Activated T-helper 17 cell treated with anti-CD3 and anti-CD28 coated beads, Interleukin-2, amount 50 U/mL, for 72 hours (primary cell): Measurements from ENCODE around the gene CD81. TPM values are rescaled to one million over a fixed set of nuclear protein-coding genes. Genes with fewer than 3 reads are reported as not detected.

Experiments used
- ATAC-seq: fragments of 150-1000 bp; cut with Tn5 transposase; replicated peaks from 2 replicates; pipeline ENCODE4 v1.10.0; 2021; ENCODE audit warnings: mild to moderate bottlenecking, moderate library complexity
- H3K27ac Mint-ChIP-seq: one replicate; pipeline ENCODE4 v1.8.0; 2022; ENCODE audit warnings: mixed read lengths
- H3K27me3 Mint-ChIP-seq: one replicate; pipeline ENCODE4 v1.8.0; 2022; ENCODE audit warnings: mixed read lengths
- H3K36me3 Mint-ChIP-seq: one replicate; pipeline ENCODE4 v1.8.0; 2022; ENCODE audit warnings: low read depth, mild to moderate bottlenecking, mixed read lengths
- H3K4me1 Mint-ChIP-seq: one replicate; pipeline ENCODE4 v1.8.0; 2022; ENCODE audit warnings: mixed read lengths
- H3K4me3 Mint-ChIP-seq: one replicate; pipeline ENCODE4 v1.8.0; 2022; ENCODE audit warnings: mild to moderate bottlenecking, mixed read lengths
- H3K9me3 Mint-ChIP-seq: one replicate; pipeline ENCODE4 v1.8.0; 2022; ENCODE audit warnings: mixed read lengths
- total RNA-seq, 2 donors: library from RNA; stranded (reverse); gene quantifications; one replicate each; pipeline ENCODE4 v1.2.3, GENCODE V29; 2022

CD81 gene
- total RNA-seq, 2 donors from 2014 or later, result 147 to 170 TPM

GRCh38 chr11:2396471-2396870 is 19.4 kb downstream of the CD81 start:
- Mint-ChIP-seq H3K9me3 (no peaks in the 10 kb centered on the region), H3K36me3 (peaks cover 20% of the 10 kb centered on the region), H3K4me1 (no peaks in the 10 kb centered on the region), H3K27me3 (no peaks in the 10 kb centered on the region), H3K27ac (no peak overlapping the region), H3K4me3 (no peak overlapping the region)
- no peak for ATAC-seq

DNA sequence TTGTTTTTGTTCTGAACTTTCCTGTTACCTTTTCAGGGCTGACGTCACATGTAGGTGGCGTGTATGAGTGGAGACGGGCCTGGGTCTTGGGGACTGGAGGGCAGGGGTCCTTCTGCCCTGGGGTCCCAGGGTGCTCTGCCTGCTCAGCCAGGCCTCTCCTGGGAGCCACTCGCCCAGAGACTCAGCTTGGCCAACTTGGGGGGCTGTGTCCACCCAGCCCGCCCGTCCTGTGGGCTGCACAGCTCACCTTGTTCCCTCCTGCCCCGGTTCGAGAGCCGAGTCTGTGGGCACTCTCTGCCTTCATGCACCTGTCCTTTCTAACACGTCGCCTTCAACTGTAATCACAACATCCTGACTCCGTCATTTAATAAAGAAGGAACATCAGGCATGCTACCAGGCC is 19.9 kb downstream of the CD81 start:
- no peaks in the 10 kb centered on the region for H3K4me1 Mint-ChIP-seq
- no peaks in the 10 kb centered on the region for H3K9me3 Mint-ChIP-seq
- H3K27me3 Mint-ChIP-seq, result no peaks in the 10 kb centered on the region
- no peak overlapping the region for H3K27ac Mint-ChIP-seq
- peaks cover 20% of the 10 kb centered on the region for H3K36me3 Mint-ChIP-seq
- ATAC-seq, result no peak
- no peak overlapping the region for H3K4me3 Mint-ChIP-seq

DNA sequence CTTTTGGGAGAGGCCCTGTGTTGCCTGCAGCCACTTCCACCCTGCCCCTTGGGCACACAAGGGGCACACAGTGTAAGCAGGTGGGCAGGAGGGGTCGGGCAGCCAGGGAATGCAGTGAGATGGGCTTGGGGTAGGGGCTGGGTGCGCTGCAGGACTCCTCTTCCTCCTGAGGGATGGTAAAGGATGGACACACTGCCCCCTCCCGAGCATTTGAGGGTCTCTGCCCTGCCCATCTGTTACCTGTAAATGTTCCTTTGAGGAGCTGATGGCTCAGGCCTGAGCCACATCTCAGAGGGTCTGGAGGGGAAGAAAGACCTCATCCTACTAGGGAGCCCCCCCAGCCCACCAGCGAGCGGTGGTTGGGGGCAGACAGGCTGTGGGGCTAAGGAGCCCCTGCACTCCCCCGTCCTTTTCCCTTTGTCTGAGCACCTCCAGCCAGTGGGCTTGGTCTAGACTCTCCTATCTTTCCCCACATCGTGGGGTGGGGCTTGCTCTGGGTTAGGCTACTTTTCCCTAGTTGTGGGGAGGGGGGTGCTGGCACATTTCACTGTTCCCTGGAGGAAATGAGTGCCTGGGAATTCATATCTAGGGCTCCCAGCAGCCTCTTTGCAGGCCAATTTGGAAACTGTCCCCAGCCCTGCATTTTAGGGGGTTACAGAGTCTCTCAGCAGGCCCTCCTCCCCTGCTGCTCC is 21.7 kb downstream of the CD81 start:
- no peaks in the 10 kb centered on the region for H3K27me3 Mint-ChIP-seq
- H3K4me3 Mint-ChIP-seq, result peak overlapping the region; percentile 82
- no peak for ATAC-seq
- H3K27ac Mint-ChIP-seq, result peak overlapping the region; percentile 85
- H3K4me1 Mint-ChIP-seq, result no peaks in the 10 kb centered on the region
- H3K9me3 Mint-ChIP-seq, result no peaks in the 10 kb centered on the region
- peaks cover 31% of the 10 kb centered on the region for H3K36me3 Mint-ChIP-seq

GRCh38 chr11:2399488-2400068 is 22.5 kb downstream of the CD81 start:
- H3K4me3 Mint-ChIP-seq, result peak overlapping the region; percentile 82
- peak overlapping the region; percentile 85 for H3K27ac Mint-ChIP-seq
- H3K9me3 Mint-ChIP-seq, result no peaks in the 10 kb centered on the region
- no peak for ATAC-seq
- H3K27me3 Mint-ChIP-seq, result no peaks in the 10 kb centered on the region
- no peaks in the 10 kb centered on the region for H3K4me1 Mint-ChIP-seq
- peaks cover 31% of the 10 kb centered on the region for H3K36me3 Mint-ChIP-seq

- peaks cover 31% of the 10 kb centered on the region for H3K36me3 Mint-ChIP-seq
- H3K4me1 Mint-ChIP-seq, result no peaks in the 10 kb centered on the region
- no peaks in the 10 kb centered on the region for H3K27me3 Mint-ChIP-seq
- peak within 1 kb of the TSS; percentile 91 for H3K27ac Mint-ChIP-seq
- H3K9me3 Mint-ChIP-seq, result no peaks in the 10 kb centered on the region
- peak; percentile 89 for ATAC-seq
- peak within 1 kb of the TSS; percentile 82 for H3K4me3 Mint-ChIP-seq
Measured at GRCh38 chr11:2400069-2400761, 23.1 kb downstream of the CD81 start, which contains the start of gene TSSC4. TSSC4 (plus strand) TSS chr11:2400750; CDS start chr11:2402634, 1,884 bp downstream.

DNA sequence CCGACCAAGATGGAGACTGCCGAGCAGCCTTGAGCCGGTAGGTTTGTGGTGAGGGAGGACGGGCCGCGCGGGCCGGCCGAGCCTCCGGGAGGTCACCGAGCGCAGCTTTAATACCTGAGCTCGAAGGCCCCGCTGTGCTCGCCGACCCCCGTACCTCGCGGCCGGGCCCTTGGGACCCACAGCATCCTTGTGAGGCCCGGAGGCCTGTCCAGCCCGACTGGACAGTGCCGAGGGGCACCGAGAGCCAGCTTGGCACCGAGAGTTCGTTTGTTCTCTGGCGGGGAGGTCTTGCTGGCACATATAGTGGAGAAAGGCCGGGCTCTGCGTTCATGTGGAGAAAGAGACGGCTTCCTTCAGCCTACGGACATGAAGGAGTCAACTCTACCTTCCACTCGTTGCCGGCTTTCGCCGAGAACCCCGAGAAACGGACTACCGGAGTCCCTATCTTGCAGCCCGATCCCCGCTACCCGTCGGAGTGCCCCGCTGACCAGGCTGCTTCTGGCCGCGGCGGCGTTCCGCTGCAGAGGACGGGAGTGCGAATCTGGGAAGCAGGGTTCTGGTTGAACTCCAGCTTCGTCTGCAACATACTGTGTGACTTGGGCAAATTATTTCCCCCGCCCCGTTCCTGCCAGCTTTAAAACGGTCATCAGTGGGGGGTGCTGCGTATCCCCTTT is 23.8 kb downstream of the CD81 start:
- no peak for ATAC-seq
- no peaks in the 10 kb centered on the region for H3K9me3 Mint-ChIP-seq
- peaks cover 31% of the 10 kb centered on the region for H3K36me3 Mint-ChIP-seq
- H3K27me3 Mint-ChIP-seq, result no peaks in the 10 kb centered on the region
- H3K4me3 Mint-ChIP-seq, result peak overlapping the region; percentile 82
- peak overlapping the region; percentile 91 for H3K27ac Mint-ChIP-seq
- no peaks in the 10 kb centered on the region for H3K4me1 Mint-ChIP-seq

GRCh38 chr11:2401436-2401984 is 24.4 kb downstream of the CD81 start:
- Mint-ChIP-seq H3K27me3 (no peaks in the 10 kb centered on the region), H3K4me1 (no peaks in the 10 kb centered on the region), H3K4me3 (peak overlapping the region; percentile 82), H3K27ac (peak overlapping the region; percentile 91), H3K36me3 (peaks cover 31% of the 10 kb centered on the region), H3K9me3 (no peaks in the 10 kb centered on the region)
- no peak for ATAC-seq

DNA sequence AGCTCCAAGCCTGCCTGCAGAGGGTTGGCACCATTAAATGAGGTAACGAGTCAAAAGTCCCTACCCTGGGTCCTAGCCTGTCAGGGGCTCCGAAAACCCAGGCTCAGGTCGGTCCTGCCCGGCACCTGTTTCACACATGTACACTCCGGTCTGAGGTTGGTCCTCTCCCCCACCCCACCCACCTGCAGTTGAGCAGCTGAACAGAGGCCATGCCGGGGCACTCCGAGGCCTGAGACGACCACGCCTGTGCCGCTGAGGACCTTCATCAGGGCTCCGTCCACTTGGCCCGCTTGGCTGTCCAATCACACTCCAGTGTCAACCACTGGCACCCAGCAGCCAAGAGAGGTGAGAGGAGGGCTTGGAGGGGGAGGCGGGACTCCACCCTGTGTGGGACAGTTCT is 25.0 kb downstream of the CD81 start:
- no peak for ATAC-seq
- Mint-ChIP-seq H3K36me3 (peaks cover 25% of the 10 kb centered on the region), H3K4me3 (peak overlapping the region; percentile 82), H3K9me3 (no peaks in the 10 kb centered on the region), H3K27ac (no peak overlapping the region), H3K27me3 (no peaks in the 10 kb centered on the region), H3K4me1 (no peaks in the 10 kb centered on the region)

DNA sequence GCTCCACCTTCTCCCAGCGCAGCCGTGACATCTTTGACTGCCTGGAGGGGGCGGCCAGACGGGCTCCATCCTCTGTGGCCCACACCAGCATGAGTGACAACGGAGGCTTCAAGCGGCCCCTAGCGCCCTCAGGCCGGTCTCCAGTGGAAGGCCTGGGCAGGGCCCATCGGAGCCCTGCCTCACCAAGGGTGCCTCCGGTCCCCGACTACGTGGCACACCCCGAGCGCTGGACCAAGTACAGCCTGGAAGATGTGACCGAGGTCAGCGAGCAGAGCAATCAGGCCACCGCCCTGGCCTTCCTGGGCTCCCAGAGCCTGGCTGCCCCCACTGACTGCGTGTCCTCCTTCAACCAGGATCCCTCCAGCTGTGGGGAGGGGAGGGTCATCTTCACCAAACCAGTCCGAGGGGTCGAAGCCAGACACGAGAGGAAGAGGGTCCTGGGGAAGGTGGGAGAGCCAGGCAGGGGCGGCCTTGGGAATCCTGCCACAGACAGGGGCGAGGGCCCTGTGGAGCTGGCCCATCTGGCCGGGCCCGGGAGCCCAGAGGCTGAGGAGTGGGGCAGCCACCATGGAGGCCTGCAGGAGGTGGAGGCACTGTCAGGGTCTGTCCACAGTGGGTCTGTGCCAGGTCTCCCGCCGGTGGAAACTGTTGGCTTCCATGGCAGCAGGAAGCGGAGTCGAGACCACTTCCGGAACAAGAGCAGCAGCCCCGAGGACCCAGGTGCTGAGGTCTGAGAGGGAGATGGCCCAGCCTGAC is 26.0 kb downstream of the CD81 start:
- Mint-ChIP-seq H3K9me3 (no peaks in the 10 kb centered on the region), H3K36me3 (peaks cover 17% of the 10 kb centered on the region), H3K27me3 (no peaks in the 10 kb centered on the region), H3K4me1 (no peaks in the 10 kb centered on the region), H3K27ac (no peak overlapping the region), H3K4me3 (peak overlapping the region; percentile 82)
- ATAC-seq, result no peak

- no peak overlapping the region for H3K27ac Mint-ChIP-seq
- H3K36me3 Mint-ChIP-seq, result peaks cover 17% of the 10 kb centered on the region
- ATAC-seq, result no peak
- H3K27me3 Mint-ChIP-seq, result no peaks in the 10 kb centered on the region
- H3K4me3 Mint-ChIP-seq, result no peak overlapping the region
- H3K4me1 Mint-ChIP-seq, result no peaks in the 10 kb centered on the region
- no peaks in the 10 kb centered on the region for H3K9me3 Mint-ChIP-seq
Measured at GRCh38 chr11:2404735-2405196, 27.7 kb downstream of the CD81 start.

DNA sequence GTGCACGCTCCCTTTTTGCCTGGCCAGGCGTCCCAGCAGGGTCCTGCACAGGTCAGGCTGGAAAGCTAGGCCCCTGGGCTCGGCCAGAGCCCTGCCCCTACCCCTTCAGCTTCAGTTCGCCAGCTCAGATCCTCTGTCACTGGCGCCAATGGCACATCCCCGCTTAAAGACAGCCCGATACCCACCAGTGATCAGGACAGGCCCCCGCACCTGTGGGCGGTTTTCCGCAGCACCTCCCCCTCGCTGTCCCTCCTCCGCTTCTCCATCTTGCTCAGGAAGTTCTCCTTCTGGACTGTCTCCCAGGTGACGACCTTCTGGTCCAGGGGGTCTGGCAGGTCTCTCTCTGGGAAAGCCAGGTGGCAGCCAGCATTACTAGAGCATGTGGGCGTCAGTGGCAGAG is 29.3 kb downstream of the CD81 start:
- H3K9me3 Mint-ChIP-seq, result no peaks in the 10 kb centered on the region
- H3K4me1 Mint-ChIP-seq, result no peaks in the 10 kb centered on the region
- H3K27me3 Mint-ChIP-seq, result no peaks in the 10 kb centered on the region
- ATAC-seq, result no peak
- H3K4me3 Mint-ChIP-seq, result no peak overlapping the region
- peaks cover 11% of the 10 kb centered on the region for H3K36me3 Mint-ChIP-seq
- no peak overlapping the region for H3K27ac Mint-ChIP-seq

- H3K4me3 Mint-ChIP-seq, result no peak overlapping the region
- ATAC-seq, result no peak
- H3K27me3 Mint-ChIP-seq, result no peaks in the 10 kb centered on the region
- no peak overlapping the region for H3K27ac Mint-ChIP-seq
- H3K36me3 Mint-ChIP-seq, result peaks cover 11% of the 10 kb centered on the region
- H3K9me3 Mint-ChIP-seq, result no peaks in the 10 kb centered on the region
- no peaks in the 10 kb centered on the region for H3K4me1 Mint-ChIP-seq
Measured at GRCh38 chr11:2406878-2407410, 29.8 kb downstream of the CD81 start.

DNA sequence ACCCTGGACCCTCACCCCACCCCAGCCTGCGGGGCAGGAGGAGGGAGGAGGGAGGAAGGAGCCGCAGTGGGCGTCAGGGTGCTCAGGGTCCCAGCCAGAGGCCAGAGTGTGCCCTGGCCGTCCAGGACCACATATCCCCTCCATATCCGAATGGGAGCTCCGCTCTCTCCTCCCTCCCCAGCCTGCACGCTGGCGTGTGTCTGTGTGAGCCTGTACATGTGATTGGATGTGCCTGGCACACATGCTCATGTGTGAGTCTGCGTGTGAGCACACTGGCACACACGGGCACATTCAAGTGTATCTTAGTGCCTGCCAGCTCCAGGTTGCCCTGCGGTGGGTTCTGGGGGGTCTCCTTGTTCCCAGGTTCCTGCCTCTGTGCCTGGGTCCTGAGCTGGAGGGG is 31.6 kb downstream of the CD81 start:
- no peak overlapping the region for H3K27ac Mint-ChIP-seq
- no peaks in the 10 kb centered on the region for H3K36me3 Mint-ChIP-seq
- H3K9me3 Mint-ChIP-seq, result no peaks in the 10 kb centered on the region
- no peaks in the 10 kb centered on the region for H3K4me1 Mint-ChIP-seq
- no peak for ATAC-seq
- H3K4me3 Mint-ChIP-seq, result no peak overlapping the region
- no peaks in the 10 kb centered on the region for H3K27me3 Mint-ChIP-seq
